GM21528 (cell line): ENCODE data around the gene THBS1.

Source experiments
- ATAC-seq: cut with Tn5 transposase; IDR thresholded peaks from one replicate; pipeline ENCODE4 v1.9.1; 2021; ENCODE audit warnings: mild to moderate bottlenecking, moderate library complexity; ENCODE audit not compliant: unreplicated experiment, low FRiP score

THBS1 gene

DNA sequence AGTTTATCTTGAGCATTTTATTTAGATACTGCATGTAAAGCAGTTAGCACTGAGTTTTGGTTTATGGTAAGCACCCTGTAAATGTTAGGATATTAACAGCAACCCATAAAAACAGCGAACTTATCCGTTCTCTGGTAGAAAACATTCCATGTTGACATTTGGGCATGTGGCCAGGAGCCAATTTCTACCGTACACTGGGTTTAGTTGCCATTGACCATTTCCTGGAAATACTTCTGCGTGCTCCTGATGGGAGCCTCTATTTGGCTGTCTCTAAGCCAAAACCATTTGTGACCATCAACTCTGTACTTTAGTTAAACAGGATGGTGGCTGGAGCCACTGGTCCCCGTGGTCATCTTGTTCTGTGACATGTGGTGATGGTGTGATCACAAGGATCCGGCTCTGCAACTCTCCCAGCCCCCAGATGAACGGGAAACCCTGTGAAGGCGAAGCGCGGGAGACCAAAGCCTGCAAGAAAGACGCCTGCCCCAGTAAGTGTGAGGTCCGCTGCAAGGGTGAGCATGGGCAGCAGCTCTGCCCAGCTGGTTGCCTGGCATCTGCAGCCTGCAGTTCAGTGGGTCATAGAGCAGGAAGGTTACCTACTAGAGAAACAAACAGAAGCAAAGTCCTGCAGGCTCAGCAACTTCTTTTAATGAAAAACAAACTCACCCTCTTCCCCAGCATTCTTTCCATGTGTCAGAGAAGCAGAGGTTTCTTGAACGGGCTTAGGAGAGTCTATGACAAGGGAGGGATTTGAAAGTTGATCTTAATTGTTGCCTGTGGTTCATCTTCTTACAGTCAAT is 7.1 kb downstream of the THBS1 start:
- no peak for ATAC-seq

DNA sequence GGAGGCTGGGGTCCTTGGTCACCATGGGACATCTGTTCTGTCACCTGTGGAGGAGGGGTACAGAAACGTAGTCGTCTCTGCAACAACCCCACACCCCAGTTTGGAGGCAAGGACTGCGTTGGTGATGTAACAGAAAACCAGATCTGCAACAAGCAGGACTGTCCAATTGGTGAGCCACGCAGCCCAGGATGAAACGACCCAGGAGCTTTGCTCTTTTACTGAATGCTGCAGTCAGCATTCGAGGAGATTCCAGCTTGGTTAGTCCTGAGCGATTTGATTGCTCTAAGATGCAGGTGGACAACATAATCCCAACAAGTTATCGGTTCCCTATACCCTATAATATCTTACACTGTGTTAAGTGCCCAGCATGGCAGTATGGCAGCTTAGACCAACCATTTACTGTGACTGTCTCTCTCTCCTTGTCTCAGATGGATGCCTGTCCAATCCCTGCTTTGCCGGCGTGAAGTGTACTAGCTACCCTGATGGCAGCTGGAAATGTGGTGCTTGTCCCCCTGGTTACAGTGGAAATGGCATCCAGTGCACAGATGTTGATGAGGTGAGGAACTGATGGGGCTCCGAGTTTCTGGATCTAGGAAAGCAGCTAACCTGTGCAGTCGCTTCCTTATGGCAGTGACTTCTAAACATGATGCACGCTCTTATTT is 7.8 kb downstream of the THBS1 start:
- no peak for ATAC-seq

DNA sequence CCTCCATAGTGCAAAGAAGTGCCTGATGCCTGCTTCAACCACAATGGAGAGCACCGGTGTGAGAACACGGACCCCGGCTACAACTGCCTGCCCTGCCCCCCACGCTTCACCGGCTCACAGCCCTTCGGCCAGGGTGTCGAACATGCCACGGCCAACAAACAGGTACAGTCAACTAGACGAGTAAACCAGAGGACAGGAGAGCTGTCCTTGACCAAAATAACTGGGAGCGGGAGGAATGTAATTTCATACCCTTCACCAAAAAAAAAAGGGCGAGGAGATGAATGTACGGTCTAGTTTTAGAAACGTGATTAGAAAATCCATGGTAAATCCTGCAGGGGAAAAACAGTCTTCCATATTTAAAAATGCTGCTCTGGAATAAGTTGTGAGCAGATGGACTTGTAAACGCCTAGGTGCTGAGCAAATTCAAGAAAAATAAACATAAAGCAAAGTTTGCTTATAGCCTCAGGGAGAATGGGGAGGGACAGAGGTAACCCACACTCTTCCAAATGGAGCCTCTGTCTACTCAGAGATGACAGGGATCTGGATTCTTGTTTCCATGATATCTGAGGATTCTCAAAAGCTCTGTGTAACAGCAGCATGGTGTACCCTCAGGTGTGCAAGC is 8.4 kb downstream of the THBS1 start:
- ATAC-seq, result no peak

DNA sequence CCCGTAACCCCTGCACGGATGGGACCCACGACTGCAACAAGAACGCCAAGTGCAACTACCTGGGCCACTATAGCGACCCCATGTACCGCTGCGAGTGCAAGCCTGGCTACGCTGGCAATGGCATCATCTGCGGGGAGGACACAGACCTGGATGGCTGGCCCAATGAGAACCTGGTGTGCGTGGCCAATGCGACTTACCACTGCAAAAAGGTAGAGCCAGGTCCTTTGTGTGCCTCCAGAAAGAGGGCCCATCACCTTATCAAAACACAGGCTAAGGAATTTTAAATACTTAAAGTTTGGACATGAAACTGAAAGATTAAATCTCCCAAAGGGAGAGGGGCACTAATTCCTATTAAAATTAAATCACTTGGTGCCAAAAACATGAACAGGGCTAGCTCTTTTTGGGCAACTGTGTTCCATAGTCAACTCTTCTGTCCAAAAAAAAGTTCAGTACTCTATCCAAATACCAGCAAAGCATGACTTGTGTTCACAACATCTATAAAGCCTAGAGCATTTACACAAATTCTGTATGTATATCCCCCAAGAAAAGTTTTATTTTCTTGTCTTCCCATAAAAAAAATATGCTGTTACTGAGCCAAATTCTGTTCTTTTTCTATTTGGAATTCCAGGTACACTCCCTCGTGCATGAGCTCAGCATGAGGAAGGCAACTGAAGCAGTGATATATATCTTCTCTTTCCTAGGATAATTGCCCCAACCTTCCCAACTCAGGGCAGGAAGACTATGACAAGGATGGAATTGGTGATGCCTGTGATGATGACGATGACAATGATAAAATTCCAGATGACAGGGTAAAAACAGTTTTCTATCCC is 9.2 kb downstream of the THBS1 start:
- ATAC-seq, result no peak

DNA sequence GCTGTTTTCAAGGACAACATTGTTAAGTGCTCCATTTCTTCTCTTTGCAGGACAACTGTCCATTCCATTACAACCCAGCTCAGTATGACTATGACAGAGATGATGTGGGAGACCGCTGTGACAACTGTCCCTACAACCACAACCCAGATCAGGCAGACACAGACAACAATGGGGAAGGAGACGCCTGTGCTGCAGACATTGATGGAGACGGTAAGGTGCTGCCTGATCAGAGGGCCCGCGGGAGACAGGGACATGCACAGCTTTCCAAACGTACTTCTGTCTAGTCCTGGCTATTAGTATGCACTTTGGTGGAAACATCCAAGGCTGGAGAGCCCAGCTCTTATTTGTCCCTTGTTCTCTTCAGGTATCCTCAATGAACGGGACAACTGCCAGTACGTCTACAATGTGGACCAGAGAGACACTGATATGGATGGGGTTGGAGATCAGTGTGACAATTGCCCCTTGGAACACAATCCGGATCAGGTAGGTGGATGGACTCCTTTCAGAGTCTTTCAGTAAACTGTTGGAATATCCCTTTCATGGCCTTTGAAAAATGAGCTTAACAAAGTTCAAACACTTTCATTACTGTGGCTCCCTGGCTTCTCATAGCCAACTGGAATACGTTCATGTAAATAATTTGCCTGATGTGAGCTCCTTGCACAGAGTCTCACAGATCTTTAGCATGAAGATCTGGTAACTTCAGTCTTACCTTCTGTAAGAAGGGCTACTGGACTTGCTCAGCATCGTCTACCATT is 10.4 kb downstream of the THBS1 start:
- ATAC-seq, result no peak

DNA sequence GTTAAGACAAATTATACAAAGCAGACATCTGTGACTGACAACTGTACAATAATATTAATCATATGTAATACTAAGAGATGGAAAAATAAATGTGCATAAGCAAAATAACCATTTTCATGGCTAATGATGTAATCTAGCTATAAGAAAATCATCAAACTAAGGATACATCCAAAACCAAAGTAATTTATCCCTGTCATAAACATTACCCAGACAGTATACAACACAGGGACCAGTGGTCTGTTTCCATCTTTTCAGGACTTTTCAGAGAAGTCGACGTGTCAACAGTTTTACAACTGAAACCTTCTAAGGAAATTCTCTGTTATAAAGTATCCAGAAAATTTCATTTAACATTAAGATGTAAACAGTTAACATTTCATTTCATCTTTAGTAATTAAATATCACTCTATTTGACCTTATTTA is 11.0 kb downstream of the THBS1 start:
- ATAC-seq, result no peak

DNA sequence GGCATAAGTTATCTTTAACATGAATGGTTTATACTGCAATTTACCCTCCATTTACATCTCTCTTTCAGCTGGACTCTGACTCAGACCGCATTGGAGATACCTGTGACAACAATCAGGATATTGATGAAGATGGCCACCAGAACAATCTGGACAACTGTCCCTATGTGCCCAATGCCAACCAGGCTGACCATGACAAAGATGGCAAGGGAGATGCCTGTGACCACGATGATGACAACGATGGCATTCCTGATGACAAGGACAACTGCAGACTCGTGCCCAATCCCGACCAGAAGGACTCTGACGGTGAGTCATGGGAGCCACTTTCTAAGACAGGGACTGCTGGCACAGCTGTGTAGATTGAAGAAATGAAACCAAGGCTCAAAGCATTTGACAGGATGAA is 11.6 kb downstream of the THBS1 start:
- no peak for ATAC-seq

DNA sequence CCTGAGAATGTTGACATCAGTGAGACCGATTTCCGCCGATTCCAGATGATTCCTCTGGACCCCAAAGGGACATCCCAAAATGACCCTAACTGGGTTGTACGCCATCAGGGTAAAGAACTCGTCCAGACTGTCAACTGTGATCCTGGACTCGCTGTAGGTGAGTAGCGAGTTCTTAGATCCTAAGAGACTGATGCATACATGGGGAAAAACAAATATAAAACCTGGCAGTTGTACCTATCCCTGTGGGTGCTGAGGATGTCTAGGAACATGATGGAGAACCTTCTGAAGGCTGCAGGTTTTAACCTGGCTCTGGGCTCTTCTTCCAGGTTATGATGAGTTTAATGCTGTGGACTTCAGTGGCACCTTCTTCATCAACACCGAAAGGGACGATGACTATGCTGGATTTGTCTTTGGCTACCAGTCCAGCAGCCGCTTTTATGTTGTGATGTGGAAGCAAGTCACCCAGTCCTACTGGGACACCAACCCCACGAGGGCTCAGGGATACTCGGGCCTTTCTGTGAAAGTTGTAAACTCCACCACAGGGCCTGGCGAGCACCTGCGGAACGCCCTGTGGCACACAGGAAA is 12.3 kb downstream of the THBS1 start:
- no peak for ATAC-seq

DNA sequence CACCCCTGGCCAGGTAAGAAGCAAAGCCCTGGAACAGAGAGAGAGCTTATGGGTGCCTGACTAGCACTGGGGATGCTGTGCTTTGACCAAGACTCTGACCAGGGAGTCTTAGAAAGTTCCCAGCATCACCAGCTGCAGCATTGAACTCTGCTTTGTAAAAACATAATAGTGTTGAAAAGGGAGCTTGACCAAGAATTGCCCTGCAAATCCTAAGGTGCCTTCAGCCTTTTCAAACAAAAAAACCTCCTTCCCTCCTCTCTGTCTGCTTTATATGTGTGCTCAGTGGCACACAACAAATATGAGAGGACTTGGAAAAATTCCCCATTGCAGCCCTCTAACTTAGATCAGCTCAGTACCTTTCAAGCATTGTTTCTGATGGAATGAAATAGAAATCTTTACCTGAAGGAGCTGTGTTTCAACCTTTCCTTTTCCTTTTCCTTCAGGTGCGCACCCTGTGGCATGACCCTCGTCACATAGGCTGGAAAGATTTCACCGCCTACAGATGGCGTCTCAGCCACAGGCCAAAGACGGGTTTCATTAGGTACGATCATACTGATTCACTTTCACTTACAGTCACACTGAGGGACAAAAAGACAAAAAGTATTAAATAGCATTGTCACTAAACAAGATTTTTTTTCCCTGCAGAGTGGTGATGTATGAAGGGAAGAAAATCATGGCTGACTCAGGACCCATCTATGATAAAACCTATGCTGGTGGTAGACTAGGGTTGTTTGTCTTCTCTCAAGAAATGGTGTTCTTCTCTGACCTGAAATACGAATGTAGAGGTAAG is 13.0 kb downstream of the THBS1 start:
- no peak for ATAC-seq

DNA sequence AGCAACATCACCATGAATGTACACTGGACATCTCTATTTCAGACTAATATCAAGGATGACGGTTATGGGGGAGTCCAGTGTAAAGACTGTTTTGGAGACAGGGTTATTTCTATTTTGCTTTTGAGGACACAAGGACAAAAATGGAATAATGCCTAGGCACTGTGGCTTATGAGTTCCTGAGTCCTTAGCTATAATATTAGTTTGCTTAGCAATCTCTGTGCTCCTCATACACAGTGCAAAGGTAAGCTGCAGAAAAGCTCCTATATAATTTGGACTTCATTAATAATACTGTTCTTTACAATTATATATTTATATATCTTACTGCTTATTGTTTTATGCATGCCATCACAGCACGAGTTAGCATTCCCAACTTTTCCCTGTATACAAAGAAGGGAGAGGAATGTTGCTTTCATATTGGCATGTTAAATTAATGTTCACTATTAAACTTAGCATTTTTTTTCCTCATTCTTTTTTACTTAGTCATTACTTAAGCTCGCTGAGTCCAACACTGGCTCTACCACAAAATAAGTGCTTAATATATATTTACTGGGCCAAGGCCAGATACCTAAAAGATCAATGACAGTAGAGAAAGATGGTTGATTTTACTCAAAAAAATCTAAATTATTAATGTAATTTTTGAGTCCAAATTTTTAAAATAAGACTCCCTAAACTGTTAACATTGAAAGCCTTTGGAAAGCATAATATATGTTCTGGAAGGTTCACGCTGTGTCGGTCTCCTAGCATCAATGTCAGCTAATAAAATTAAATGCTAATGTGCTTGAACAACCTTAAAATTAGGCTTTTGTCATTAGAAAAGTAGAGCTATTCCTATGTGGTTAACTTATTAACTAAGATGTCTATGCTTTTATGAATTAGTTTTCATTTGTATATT is 13.8 kb downstream of the THBS1 start:
- ATAC-seq, result no peak

DNA sequence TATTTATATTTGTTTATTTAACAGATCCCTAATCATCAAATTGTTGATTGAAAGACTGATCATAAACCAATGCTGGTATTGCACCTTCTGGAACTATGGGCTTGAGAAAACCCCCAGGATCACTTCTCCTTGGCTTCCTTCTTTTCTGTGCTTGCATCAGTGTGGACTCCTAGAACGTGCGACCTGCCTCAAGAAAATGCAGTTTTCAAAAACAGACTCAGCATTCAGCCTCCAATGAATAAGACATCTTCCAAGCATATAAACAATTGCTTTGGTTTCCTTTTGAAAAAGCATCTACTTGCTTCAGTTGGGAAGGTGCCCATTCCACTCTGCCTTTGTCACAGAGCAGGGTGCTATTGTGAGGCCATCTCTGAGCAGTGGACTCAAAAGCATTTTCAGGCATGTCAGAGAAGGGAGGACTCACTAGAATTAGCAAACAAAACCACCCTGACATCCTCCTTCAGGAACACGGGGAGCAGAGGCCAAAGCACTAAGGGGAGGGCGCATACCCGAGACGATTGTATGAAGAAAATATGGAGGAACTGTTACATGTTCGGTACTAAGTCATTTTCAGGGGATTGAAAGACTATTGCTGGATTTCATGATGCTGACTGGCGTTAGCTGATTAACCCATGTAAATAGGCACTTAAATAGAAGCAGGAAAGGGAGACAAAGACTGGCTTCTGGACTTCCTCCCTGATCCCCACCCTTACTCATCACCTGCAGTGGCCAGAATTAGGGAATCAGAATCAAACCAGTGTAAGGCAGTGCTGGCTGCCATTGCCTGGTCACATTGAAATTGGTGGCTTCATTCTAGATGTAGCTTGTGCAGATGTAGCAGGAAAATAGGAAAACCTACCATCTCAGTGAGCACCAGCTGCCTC is 14.7 kb downstream of the THBS1 start:
- ATAC-seq, result no peak

DNA sequence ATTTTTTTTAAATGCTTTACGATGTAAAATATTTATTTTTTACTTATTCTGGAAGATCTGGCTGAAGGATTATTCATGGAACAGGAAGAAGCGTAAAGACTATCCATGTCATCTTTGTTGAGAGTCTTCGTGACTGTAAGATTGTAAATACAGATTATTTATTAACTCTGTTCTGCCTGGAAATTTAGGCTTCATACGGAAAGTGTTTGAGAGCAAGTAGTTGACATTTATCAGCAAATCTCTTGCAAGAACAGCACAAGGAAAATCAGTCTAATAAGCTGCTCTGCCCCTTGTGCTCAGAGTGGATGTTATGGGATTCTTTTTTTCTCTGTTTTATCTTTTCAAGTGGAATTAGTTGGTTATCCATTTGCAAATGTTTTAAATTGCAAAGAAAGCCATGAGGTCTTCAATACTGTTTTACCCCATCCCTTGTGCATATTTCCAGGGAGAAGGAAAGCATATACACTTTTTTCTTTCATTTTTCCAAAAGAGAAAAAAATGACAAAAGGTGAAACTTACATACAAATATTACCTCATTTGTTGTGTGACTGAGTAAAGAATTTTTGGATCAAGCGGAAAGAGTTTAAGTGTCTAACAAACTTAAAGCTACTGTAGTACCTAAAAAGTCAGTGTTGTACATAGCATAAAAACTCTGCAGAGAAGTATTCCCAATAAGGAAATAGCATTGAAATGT is 15.6 kb downstream of the THBS1 start:
- no peak for ATAC-seq

DNA sequence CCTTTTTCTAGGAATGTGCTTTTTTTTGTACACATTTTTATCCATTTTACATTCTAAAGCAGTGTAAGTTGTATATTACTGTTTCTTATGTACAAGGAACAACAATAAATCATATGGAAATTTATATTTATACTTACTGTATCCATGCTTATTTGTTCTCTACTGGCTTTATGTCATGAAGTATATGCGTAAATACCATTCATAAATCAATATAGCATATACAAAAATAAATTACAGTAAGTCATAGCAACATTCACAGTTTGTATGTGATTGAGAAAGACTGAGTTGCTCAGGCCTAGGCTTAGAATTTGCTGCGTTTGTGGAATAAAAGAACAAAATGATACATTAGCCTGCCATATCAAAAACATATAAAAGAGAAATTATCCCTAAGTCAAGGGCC is 16.5 kb downstream of the THBS1 start:
- ATAC-seq, result no peak

DNA sequence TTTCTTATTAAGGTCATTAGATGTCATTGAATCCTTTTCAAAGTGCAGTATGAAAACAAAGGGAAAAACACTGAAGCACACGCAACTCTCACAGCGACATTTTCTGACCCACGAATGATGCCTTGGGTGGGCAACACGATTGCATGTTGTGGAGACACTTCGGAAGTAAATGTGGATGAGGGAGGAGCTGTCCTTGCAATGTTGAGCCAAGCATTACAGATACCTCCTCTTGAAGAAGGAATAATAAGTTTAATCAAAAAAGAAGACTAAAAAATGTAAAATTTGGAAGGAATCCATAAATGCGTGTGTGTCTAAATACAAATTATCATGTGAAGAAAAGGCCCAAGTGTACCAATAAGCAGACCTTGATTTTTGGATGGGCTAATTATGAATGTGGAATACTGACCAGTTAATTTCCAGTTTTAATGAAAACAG is 16.9 kb downstream of the THBS1 start:
- ATAC-seq, result no peak

DNA sequence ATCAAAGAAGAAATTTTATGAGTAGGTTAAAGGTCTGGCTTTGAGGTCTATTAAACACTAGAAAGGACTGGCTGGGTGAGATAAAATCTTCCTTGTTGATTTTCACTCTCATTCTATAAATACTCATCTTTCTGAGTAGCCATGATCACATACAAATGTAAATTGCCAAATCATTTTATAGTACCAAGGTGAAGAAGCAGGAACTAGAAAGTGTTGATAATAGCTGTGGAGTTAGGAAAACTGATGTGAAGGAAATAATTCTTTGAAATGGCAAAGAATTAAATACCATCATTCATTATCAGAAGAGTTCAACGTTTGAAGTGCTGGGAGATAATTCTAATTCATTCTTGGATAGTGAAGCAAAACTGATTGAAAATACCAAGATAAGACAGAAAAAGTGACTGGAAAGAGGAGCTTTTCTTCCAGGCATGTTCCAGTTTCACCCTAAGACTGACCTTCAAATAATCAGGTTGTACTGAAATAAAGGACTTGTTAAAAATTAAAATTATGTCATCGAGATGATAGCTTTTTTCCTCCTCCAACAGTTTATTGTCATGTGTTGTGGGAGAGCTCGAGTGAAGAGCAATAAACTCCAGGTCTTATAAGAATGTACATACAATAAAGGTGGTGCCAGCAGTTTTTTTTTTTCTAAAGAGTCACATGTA is 17.4 kb downstream of the THBS1 start:
- ATAC-seq, result no peak
